Brain microvascular endothelial cell (primary cell): ENCODE measurements around the gene AGBL4.

ENCODE experiments used
- DNase-seq: peaks from one replicate; pipeline ENCODE4 v3.0.0-alpha.2; 2020
- H3K27ac ChIP-seq: fragments of 250-450 bp; sonication (Bioruptor Pico); 2 replicates; pipeline ENCODE4 v1.5.1; 2020; ENCODE audit warnings: mild to moderate bottlenecking, moderate library complexity
- H3K27me3 ChIP-seq: fragments of 250-450 bp; sonication (Bioruptor Pico); replicated peaks from 2 replicates; pipeline ENCODE4 v1.5.1; 2020; ENCODE audit warnings: mild to moderate bottlenecking
- H3K36me3 ChIP-seq: fragments of 250-450 bp; sonication (Bioruptor Pico); replicated peaks from 2 replicates; pipeline ENCODE4 v1.5.1; 2020; ENCODE audit warnings: mild to moderate bottlenecking
- H3K4me3 ChIP-seq: 2 replicates; pipeline ENCODE4 v1.5.1; 2011; ENCODE audit warnings: low read depth, mild to moderate bottlenecking, control low read depth, low read length, moderate library complexity
- in situ Hi-C: cut with HindIII; loops from 2 replicates; pipeline ENCODE4 v1.10.0; 2017; ENCODE audit warnings: low sequenced_read_pairs, low pct_ligation_motif_present
- TF ChIP-seq, protein P1 (sequence below): IDR thresholded peaks from 2 replicates; pipeline ENCODE4 v1.5.1; 2011; ENCODE audit warnings: low read depth, mild to moderate bottlenecking, moderate library complexity, low read length, control low read depth, inconsistent platforms; ENCODE audit errors: missing control alignments

Gene AGBL4

DNA sequence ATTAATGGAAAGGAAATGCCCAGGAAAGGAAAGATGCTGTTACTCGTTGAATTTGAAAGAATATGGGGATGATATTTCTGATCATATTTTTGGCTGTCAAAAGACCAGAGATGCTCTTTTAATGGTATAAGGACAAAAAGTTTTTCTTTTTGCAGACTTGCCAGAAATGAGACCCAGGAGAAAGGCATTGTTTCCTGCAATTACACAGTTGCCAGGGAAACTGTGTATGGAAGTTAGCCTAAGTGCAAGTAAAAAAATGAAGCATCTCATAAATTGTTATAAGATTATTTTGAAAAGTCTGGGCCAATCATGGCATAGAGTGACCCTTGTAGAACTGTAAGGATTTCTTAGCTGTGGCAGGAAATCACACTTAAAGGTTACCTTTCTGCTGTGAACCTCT is 1091.4 kb downstream of the AGBL4 start:
- Histone ChIP-seq H3K27ac (no peak overlapping the region), H3K36me3 (no peaks in the 10 kb centered on the region), H3K4me3 (no peak overlapping the region), H3K27me3 (no peaks in the 10 kb centered on the region)
- in situ Hi-C loops, result no loop called here
- TF ChIP-seq, protein P1, sequence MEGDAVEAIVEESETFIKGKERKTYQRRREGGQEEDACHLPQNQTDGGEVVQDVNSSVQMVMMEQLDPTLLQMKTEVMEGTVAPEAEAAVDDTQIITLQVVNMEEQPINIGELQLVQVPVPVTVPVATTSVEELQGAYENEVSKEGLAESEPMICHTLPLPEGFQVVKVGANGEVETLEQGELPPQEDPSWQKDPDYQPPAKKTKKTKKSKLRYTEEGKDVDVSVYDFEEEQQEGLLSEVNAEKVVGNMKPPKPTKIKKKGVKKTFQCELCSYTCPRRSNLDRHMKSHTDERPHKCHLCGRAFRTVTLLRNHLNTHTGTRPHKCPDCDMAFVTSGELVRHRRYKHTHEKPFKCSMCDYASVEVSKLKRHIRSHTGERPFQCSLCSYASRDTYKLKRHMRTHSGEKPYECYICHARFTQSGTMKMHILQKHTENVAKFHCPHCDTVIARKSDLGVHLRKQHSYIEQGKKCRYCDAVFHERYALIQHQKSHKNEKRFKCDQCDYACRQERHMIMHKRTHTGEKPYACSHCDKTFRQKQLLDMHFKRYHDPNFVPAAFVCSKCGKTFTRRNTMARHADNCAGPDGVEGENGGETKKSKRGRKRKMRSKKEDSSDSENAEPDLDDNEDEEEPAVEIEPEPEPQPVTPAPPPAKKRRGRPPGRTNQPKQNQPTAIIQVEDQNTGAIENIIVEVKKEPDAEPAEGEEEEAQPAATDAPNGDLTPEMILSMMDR, result no peak
- DNase-seq, result no peak

DNA sequence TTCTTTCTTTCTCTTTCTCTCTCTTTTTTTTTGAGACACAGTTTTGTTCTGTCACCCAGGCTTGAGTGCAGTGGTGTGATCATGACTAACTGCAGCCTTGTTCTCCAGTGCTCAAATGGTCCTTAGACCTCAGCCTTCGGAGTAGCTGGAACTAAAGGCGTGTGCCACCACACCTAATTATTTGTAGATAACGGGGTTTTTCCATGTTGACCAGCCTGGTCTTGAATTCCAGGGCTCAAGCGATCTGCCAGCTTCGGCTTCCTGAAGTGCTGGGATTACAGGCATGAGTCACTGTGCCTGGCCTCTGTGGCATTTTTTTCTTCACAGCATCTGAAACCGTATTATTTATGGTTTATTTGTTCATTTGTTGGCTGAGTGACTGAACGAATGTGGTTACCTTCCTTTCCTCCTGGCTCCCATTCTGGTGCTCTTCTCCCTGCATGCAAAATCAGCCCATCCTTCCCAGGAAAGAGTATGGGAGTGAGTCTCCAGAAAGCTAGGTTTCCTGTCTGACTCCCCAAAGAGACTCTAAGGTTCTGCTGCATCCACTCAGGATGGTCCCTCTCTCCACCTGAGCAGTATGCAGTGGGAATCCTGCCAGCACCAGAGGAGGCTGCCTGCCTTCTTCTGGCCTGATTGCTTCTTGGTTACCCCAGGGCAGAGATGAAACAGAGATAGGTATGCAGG is 1092.1 kb downstream of the AGBL4 start:
- Histone ChIP-seq H3K4me3 (no peak overlapping the region), H3K27ac (no peak overlapping the region), H3K36me3 (no peaks in the 10 kb centered on the region), H3K27me3 (no peaks in the 10 kb centered on the region)
- TF ChIP-seq, protein P1, result no peak
- no peak for DNase-seq
- in situ Hi-C loops, result no loop called here

DNA sequence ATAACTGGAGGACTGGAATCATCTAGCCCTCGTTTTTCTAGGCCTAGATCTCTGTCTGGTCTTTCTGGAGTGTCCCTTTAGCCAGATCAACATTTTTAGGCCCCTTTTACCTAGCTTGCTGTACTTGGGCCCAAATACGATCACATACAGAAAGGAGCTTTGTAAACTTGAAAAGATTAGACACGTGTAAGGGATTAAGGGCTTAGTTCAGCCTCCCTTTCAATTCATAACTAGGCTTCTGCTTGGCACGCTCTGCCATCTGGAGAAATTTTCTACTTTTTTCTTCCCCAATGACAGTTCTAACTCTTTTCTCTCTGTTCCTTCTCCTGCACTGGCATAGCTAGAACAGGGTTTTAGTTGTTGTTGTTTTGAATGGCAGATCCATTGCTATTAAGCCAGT is 1093.7 kb downstream of the AGBL4 start:
- in situ Hi-C loops, result no loop called here
- TF ChIP-seq, protein P1, result no peak
- Histone ChIP-seq H3K27me3 (no peaks in the 10 kb centered on the region), H3K27ac (no peak overlapping the region), H3K4me3 (no peak overlapping the region), H3K36me3 (no peaks in the 10 kb centered on the region)
- no peak for DNase-seq

DNA sequence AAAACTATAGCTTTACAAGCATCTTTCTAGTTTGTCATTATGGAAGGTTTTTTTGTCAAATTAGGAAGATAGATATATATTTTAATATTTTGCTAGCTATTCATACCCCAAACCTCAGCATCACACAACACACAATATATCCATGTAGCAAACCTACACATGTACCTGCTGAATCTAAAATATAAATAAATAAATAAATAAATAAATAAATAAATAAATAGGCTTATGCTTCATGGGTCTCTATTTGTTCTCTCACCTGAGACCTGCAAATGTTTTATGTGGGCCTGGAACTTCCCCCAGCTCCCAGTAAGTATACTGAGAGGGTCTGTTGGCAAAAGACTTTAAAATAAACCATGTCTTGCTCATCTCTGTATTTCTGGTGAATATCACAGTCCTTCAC is 1099.7 kb downstream of the AGBL4 start:
- Histone ChIP-seq H3K27me3 (no peaks in the 10 kb centered on the region), H3K36me3 (no peaks in the 10 kb centered on the region), H3K4me3 (no peak overlapping the region), H3K27ac (no peak overlapping the region)
- in situ Hi-C loops, result no loop called here
- DNase-seq, result no peak
- TF ChIP-seq, protein P1, result no peak

DNA sequence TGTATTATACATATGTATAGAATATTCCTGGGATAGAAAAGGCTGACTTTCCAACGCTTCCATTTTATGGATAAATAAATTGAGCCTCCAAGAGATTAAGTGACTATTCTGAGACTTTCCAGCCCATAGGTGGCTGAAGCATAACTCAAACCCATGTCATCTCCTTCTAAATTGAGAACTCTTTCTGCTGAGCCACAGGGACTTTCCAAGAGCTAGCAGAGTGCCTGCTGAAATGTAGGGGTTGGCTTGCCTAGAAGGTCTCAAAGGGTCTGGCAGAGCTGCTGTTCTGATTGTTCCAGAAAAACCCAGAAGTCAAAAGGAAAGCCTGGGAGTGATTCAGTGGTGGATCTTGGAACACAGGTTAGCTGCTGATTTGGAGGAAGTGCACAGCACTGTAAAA is 1100.6 kb downstream of the AGBL4 start:
- no peak for DNase-seq
- H3K36me3 ChIP-seq, result no peaks in the 10 kb centered on the region
- TF ChIP-seq, protein P1, result no peak
- H3K27me3 ChIP-seq, result no peaks in the 10 kb centered on the region
- no peak overlapping the region for H3K4me3 ChIP-seq
- no peak overlapping the region for H3K27ac ChIP-seq
- in situ Hi-C loops, result no loop called here

DNA sequence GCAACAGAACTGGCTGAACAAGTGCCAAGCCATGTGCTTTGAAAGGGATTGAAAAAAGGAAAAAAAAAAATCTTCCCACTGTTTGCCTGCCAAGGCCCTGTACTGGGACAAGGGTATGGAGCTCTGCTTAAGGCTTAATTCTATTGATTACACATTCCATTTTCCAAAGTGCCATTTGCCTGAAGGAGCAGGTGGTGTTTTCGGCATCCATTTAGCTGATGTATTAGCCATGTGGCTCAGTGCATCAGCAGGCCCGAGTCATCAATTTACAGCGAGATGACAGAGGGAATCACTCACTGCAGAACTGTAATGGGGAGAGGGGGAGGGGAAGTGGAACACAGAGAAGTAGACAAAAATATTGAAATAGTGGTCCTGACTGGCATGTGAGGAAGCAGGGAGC is 1102.9 kb downstream of the AGBL4 start:
- no peak for DNase-seq

More for the DNA sequence above, 1102.9 kb downstream of the AGBL4 start:
- in situ Hi-C loops, result no loop called here
- Histone ChIP-seq H3K27me3 (no peaks in the 10 kb centered on the region), H3K36me3 (no peaks in the 10 kb centered on the region), H3K4me3 (no peak overlapping the region), H3K27ac (no peak overlapping the region)
- TF ChIP-seq, protein P1, result no peak
